ENCODE results near the gene C19orf47. TPM values are rescaled to one million over a fixed set of nuclear protein-coding genes. Genes with fewer than 3 reads are reported as not detected.

Gene C19orf47
- 8.1 and 9.7 TPM in 2 replicates for total RNA-seq

GRCh38 chr19:40348125-40348913 lies at the start of gene C19orf47, which contains the start of gene PLD3:
Gene C19orf47 (minus strand): TSS chr19:40348397. CDS start chr19:40341857, 6,540 bp downstream.
Gene PLD3 (plus strand): TSS chr19:40348695. CDS start chr19:40366484, 17,789 bp downstream.

GRCh38 chr19:40390084-40390742 lies 42.0 kb upstream of the C19orf47 start, which contains the start of gene HIPK4:
Gene HIPK4 (minus strand): TSS chr19:40390181. CDS start chr19:40389902, 279 bp downstream.

GRCh38 chr19:40284501-40285352 lies 63.5 kb downstream of the C19orf47 start, which contains the start of gene AKT2:
Gene AKT2 (minus strand): TSS chr19:40285345. CDS start chr19:40265267, 20,078 bp downstream.

Small RNA genes lying within 50 kb of the gene (small RNA-seq; reads per million reads assigned to genes)
- 55.2 reads per million, percentile 97 among the genes with 10 or more reads in this experiment for gene MIR641
- gene MIR6796 = not detected
- gene RF00019 = not detected
- gene RNU6-945P = 0.27 reads per million

Other genes starting within 250 kb of the C19orf47 start
- 9.7 and 12.0 TPM in 2 replicates for gene MAP3K10, start 157.0 kb downstream of the C19orf47 start, total RNA-seq
- gene TTC9B, start 130.0 kb downstream of the C19orf47 start, total RNA-seq = not detected in 2 replicates
- gene CCNP, start 121.7 kb downstream of the C19orf47 start, total RNA-seq = 0.16 TPM in 1 of 2 replicates, not detected in the other
- 157 and 161 TPM in 2 replicates for gene AKT2, start 63.1 kb downstream of the C19orf47 start, total RNA-seq
- 332 and 333 TPM in 2 replicates for gene PLD3, start 298 bp upstream of the C19orf47 start, total RNA-seq
- gene HIPK4, start 41.8 kb upstream of the C19orf47 start, total RNA-seq = 0.12 and 0.49 TPM in 2 replicates
- 2.8 and 3.1 TPM in 2 replicates for gene PRX, start 65.0 kb upstream of the C19orf47 start, total RNA-seq
- 12.8 and 14.0 TPM in 2 replicates for gene SERTAD1, start 77.6 kb upstream of the C19orf47 start, total RNA-seq
- 37.6 and 44.9 TPM in 2 replicates for gene SERTAD3, start 95.9 kb upstream of the C19orf47 start, total RNA-seq
- 85.7 and 89.4 TPM in 2 replicates for gene BLVRB, start 117.3 kb upstream of the C19orf47 start, total RNA-seq
- 2.1 and 2.3 TPM in 2 replicates for gene SPTBN4, start 118.6 kb upstream of the C19orf47 start, total RNA-seq
- 30.4 and 35.4 TPM in 2 replicates for gene SHKBP1, start 228.5 kb upstream of the C19orf47 start, total RNA-seq

Data from hair follicle dermal papilla cell (primary cell).